Prostate gland (tissue), 2 donors: ENCODE measurements around the gene MSI1. TPM values are rescaled to one million over a fixed set of nuclear protein-coding genes. Genes with fewer than 3 reads are reported as not detected.

Source experiments
- DNase-seq: peaks from one replicate; pipeline ENCODE4 v3.0.0-alpha.2; 2019; ENCODE audit warnings: low spot score
- H3K27ac ChIP-seq, 2 donors: fragments of 200-600 bp; sonication (generic); 2 replicates each; pipeline ENCODE4 v1.5.1; 2017 to 2019
- H3K27me3 ChIP-seq: fragments of 200-600 bp; sonication (generic); replicated peaks from 2 replicates; pipeline ENCODE4 v1.5.1; 2019; ENCODE audit not compliant: insufficient read depth
- H3K36me3 ChIP-seq, 2 donors: fragments of 200-600 bp; sonication (generic); 1 replicate in 1 of 2; 2 replicates in 1 of 2; pipeline versions ENCODE4 v1.5.1 to v1.8.1; 2017 to 2019
- H3K4me1 ChIP-seq: fragments of 200-600 bp; sonication (generic); replicated peaks from 2 replicates; pipeline ENCODE4 v1.5.1; 2019
- H3K4me3 ChIP-seq, 2 donors: fragments of 200-600 bp; sonication (generic); 2 replicates each; pipeline ENCODE4 v1.5.1; 2017 to 2019
- H3K9me3 ChIP-seq: fragments of 200-600 bp; sonication (generic); 2 replicates; pipeline ENCODE4 v1.5.1; 2017
- POLR2A ChIP-seq: fragments of 450-650 bp; IDR thresholded peaks from one replicate; pipeline ENCODE4 v1.6.1; 2016; ENCODE audit warnings: antibody characterized with exemption, mild to moderate bottlenecking
- POLR2AphosphoS5 ChIP-seq: sonication (generic); formaldehyde crosslinking; IDR thresholded peaks from one replicate; pipeline ENCODE4 v1.6.1; 2017; ENCODE audit warnings: antibody characterized with exemption
- WGBS: methylation state at CpG from one replicate; pipeline ENCODE4 v1.1.5; 2018; 5-methylcytosine and 5-hydroxymethylcytosine counted together
- intact Hi-C: fragments of 100-400 bp; cut with DNase I; formaldehyde crosslinking; loops from one replicate; pipeline ENCODE4 v1.14.2; 2022
- total RNA-seq, 2 donors: library from RNA; depleted of rRNA; stranded (reverse); fragments of >200 nt; gene quantifications; one replicate each; pipeline ENCODE4 v1.1.0, GENCODE V29; 2016
- TF ChIP-seq, protein P1 (sequence below), 4 experiments: fragments of 200-600 bp in 2 of 4; fragments of 450-650 bp in 2 of 4; sonication (generic) in 2 of 4; IDR thresholded peaks; 1 replicate in 3 of 4; 2 replicates in 1 of 4; pipeline ENCODE4 v1.5.1; 2016 to 2019; ENCODE audit warnings: antibody characterized with exemption in 4 of 4, mild to moderate bottlenecking in 2 of 4, moderate library complexity in 2 of 4

The MSI1 gene
- total RNA-seq, 2 donors from 2014 or later: 1.7 to 8.2 TPM

GRCh38 chr12:120316798-120317223, 52.2 kb downstream of the MSI1 start:
- intact Hi-C loops: no loop called here
- TF ChIP-seq, protein P1, sequence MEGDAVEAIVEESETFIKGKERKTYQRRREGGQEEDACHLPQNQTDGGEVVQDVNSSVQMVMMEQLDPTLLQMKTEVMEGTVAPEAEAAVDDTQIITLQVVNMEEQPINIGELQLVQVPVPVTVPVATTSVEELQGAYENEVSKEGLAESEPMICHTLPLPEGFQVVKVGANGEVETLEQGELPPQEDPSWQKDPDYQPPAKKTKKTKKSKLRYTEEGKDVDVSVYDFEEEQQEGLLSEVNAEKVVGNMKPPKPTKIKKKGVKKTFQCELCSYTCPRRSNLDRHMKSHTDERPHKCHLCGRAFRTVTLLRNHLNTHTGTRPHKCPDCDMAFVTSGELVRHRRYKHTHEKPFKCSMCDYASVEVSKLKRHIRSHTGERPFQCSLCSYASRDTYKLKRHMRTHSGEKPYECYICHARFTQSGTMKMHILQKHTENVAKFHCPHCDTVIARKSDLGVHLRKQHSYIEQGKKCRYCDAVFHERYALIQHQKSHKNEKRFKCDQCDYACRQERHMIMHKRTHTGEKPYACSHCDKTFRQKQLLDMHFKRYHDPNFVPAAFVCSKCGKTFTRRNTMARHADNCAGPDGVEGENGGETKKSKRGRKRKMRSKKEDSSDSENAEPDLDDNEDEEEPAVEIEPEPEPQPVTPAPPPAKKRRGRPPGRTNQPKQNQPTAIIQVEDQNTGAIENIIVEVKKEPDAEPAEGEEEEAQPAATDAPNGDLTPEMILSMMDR (IDR thresholded peaks at IDR 0.05): no peak
- TF ChIP-seq POLR2AphosphoS5 (no peak), POLR2A (no peak)
- Histone ChIP-seq H3K4me1 (no peaks in the 10 kb centered on the region), H3K27me3 (no peaks in the 10 kb centered on the region), H3K36me3 (no peaks in the 10 kb centered on the region), H3K9me3 (no peaks in the 10 kb centered on the region), H3K4me3 (peak overlapping the region; percentile 38 to 60), H3K27ac (peak overlapping the region; percentile 80 to 88)
- WGBS: 37% methylated on average over 9 of the region's 9 CpGs
- DNase-seq: no peak

DNA sequence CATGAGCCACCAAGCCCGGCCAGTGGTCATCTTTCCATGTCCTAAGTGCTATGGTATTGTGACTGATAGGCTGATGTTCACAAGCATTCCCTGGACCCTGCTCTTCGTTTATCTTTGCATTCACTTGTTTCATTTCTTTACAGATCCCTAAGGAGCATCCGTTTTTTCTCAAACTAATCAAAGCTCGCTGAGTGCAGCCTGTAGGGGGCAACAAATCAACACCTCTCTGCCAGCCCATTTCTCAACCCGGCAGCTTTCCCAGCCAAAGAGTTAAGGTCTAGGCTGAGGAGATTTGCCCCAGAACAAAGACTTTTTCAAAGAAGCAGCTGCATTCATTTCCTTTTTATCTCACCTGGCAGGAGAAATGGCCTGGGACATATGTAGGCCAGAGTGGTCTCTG, 54.7 kb downstream of the MSI1 start:
- no peaks in the 10 kb centered on the region for H3K27me3 ChIP-seq
- no peaks in the 10 kb centered on the region for H3K9me3 ChIP-seq
- WGBS: 61% methylated on average over 5 of the region's 5 CpGs
- H3K4me3 ChIP-seq: no peak overlapping the region
- TF ChIP-seq POLR2A (no peak), POLR2AphosphoS5 (no peak)
- TF ChIP-seq, protein P1 (IDR thresholded peaks at IDR 0.05): no peak
- H3K4me1 ChIP-seq: no peaks in the 10 kb centered on the region
- no peaks in the 10 kb centered on the region for H3K36me3 ChIP-seq
- no peak overlapping the region for H3K27ac ChIP-seq
- no peak for DNase-seq
- intact Hi-C loops: no loop called here

GRCh38 chr12:120301962-120302815, 66.8 kb downstream of the MSI1 start, which contains the start of gene SIRT4:
TSS of gene SIRT4 (plus strand) at chr12:120302321. CDS start at chr12:120303562, 1,241 bp downstream.
- no peaks in the 10 kb centered on the region for H3K27me3 ChIP-seq
- 7% methylated on average over 31 of the region's 31 CpGs for WGBS
- DNase-seq: peak; percentile 90
- H3K36me3 ChIP-seq: no peaks in the 10 kb centered on the region
- H3K4me3 ChIP-seq: peak within 1 kb of the TSS; percentile 53 to 62
- H3K4me1 ChIP-seq: no peaks in the 10 kb centered on the region
- H3K27ac ChIP-seq: peak within 1 kb of the TSS; percentile 69 to 70
- intact Hi-C loops: no loop called here
- H3K9me3 ChIP-seq: no peaks in the 10 kb centered on the region
- TF ChIP-seq POLR2A: peak; percentile 33
- TF ChIP-seq, protein P1 (IDR thresholded peaks at IDR 0.05): peak; percentile 34 to 85 (median 79)
- TF ChIP-seq POLR2AphosphoS5: peak; percentile 98

- no peaks in the 10 kb centered on the region for H3K9me3 ChIP-seq
- intact Hi-C loops: no loop called here
- no peaks in the 10 kb centered on the region for H3K36me3 ChIP-seq
- TF ChIP-seq, protein P1 (IDR thresholded peaks at IDR 0.05): peak in 1 of 4 experiments; percentile 10
- TF ChIP-seq POLR2A: no peak
- peak; percentile 77 for TF ChIP-seq POLR2AphosphoS5
- peak within 1 kb of the TSS; percentile 97 for H3K27ac ChIP-seq
- 2% methylated on average over 29 of the region's 29 CpGs for WGBS
- H3K4me3 ChIP-seq: peak within 1 kb of the TSS; percentile 48 to 54
- no peaks in the 10 kb centered on the region for H3K27me3 ChIP-seq
- DNase-seq: peak; percentile 68
- H3K4me1 ChIP-seq: no peaks in the 10 kb centered on the region
Observed at GRCh38 chr12:120292661-120293531, 76.1 kb downstream of the MSI1 start, which contains the start of gene RNU4-1. TSS of gene RNU4-1 (minus strand) at chr12:120293237.
